GM21528 (cell line): ENCODE results near the gene PDZD8.

Experiments
- ATAC-seq: cut with Tn5 transposase; IDR thresholded peaks from one replicate; pipeline ENCODE4 v1.9.1; 2021; ENCODE audit warnings: mild to moderate bottlenecking, moderate library complexity; ENCODE audit not compliant: unreplicated experiment, low FRiP score

PDZD8 gene

GRCh38 chr10:117228210-117228609, 147.0 kb downstream of the PDZD8 start:
- no peak for ATAC-seq
